ENCODE measurements around the gene MECR.

GRCh38 chr1:29186252-29186651 lies 44.5 kb downstream of the MECR start:
- TF ChIP-seq POLR2A (IDR thresholded peaks at IDR 0.05) (no peak), CTCF (IDR thresholded peaks at IDR 0.05) (no peak)
